Keratinocyte (primary cell): Measurements from ENCODE around the gene POMT1. TPM values are rescaled to one million over a fixed set of nuclear protein-coding genes. Genes with fewer than 3 reads are reported as not detected.

ENCODE experiments used
- DNase-seq: peaks from one replicate; pipeline ENCODE4 v3.0.0-alpha.2; 2011; ENCODE audit warnings: low read depth, missing footprints, low spot score
- FAIRE-seq: peaks from 2 replicates; lab custom pipeline; 2011; peaks lifted over from hg19 to GRCh38; lab: Jason Lieb, UNC
- H2AFZ ChIP-seq: 2 replicates; pipeline ENCODE4 v1.6.0; 2012; ENCODE audit warnings: low read length, control low read depth, inconsistent platforms; ENCODE audit not compliant: control insufficient read depth
- H3K27ac ChIP-seq: 2 replicates; pipeline ENCODE4 v1.5.1; 2011; ENCODE audit warnings: low read length; ENCODE audit not compliant: control insufficient read depth, insufficient read depth
- H3K27me3 ChIP-seq: 3 replicates; pipeline ENCODE4 v1.6.0; 2011; ENCODE audit warnings: low read length; ENCODE audit not compliant: control insufficient read depth, insufficient read depth; ENCODE audit errors: extremely low read depth
- H3K36me3 ChIP-seq, 2 experiments: 2 replicates in 1 of 2; 3 replicates in 1 of 2; pipeline ENCODE4 v1.5.1; 2011; ENCODE audit warnings: low read length in 2 of 2, mild to moderate bottlenecking in 1 of 2; ENCODE audit not compliant: control insufficient read depth in 2 of 2, insufficient read depth in 2 of 2; ENCODE audit errors: extremely low read depth in 1 of 2
- H3K4me1 ChIP-seq: 3 replicates; pipeline ENCODE4 v1.5.1; 2011; ENCODE audit warnings: low read length; ENCODE audit not compliant: control insufficient read depth, insufficient read depth; ENCODE audit errors: extremely low read depth
- H3K4me2 ChIP-seq: 3 replicates; pipeline ENCODE4 v1.6.0; 2011; ENCODE audit warnings: low read depth, low read length; ENCODE audit not compliant: control insufficient read depth, insufficient read depth; ENCODE audit errors: extremely low read depth
- H3K4me3 ChIP-seq, 3 experiments: fragments of 200-600 bp in 1 of 3; sonication (generic) in 1 of 3; 2 replicates in 2 of 3; 3 replicates in 1 of 3; pipeline ENCODE4 v1.5.1; 2011 to 2016; ENCODE audit warnings: low read length in 3 of 3, mild to moderate bottlenecking in 3 of 3, control low read depth in 2 of 3, inconsistent platforms in 1 of 3, low read depth in 1 of 3, mixed read lengths in 1 of 3, mixed run types in 1 of 3, moderate library complexity in 1 of 3; ENCODE audit not compliant: control insufficient read depth in 2 of 3, insufficient read depth in 2 of 3; ENCODE audit errors: extremely low read depth in 1 of 3
- H3K79me2 ChIP-seq: 2 replicates; pipeline ENCODE4 v1.6.0; 2012; ENCODE audit warnings: low read length; ENCODE audit not compliant: control insufficient read depth, insufficient read depth
- H3K9ac ChIP-seq: 3 replicates; pipeline ENCODE4 v1.6.0; 2011; ENCODE audit warnings: low read length; ENCODE audit not compliant: control insufficient read depth, insufficient read depth; ENCODE audit errors: extremely low read depth
- H3K9me1 ChIP-seq: 3 replicates; pipeline ENCODE4 v1.6.0; 2011; ENCODE audit warnings: low read length; ENCODE audit not compliant: control insufficient read depth, insufficient read depth; ENCODE audit errors: extremely low read depth
- H3K9me3 ChIP-seq: 2 replicates; pipeline ENCODE4 v1.5.1; 2012; ENCODE audit warnings: low read depth, low read length; ENCODE audit not compliant: control insufficient read depth
- H4K20me1 ChIP-seq: 3 replicates; pipeline ENCODE4 v1.6.0; 2011; ENCODE audit warnings: low read length; ENCODE audit not compliant: control insufficient read depth, insufficient read depth; ENCODE audit errors: extremely low read depth
- EZH2 ChIP-seq: IDR thresholded peaks from one replicate; pipeline ENCODE4 v1.6.1; 2012; ENCODE audit warnings: inconsistent platforms, mild to moderate bottlenecking, low read length, moderate library complexity
- dilution Hi-C: fragments of 300-500 bp; cut with MboI; formaldehyde crosslinking; loops from one replicate; pipeline ENCODE4 v1.7.0; 2020; ENCODE audit warnings: low sequenced_read_pairs; ENCODE audit not compliant: extremely low pct_ligation_motif_present
- polyA plus RNA-seq, 5 experiments: library from polyadenylated mRNA; depleted of rRNA in 3 of 5; stranded (reverse) in 3 of 5; stranded (forward) in 1 of 5; unstranded in 1 of 5; fragments of >200 nt; gene quantifications; 1 replicate in 1 of 5; 2 replicates in 3 of 5; 3 replicates in 1 of 5; pipeline versions ENCODE4 v1.2.1 to v1.2.3, GENCODE V29; 2011 to 2012; ENCODE audit warnings: missing spikeins in 2 of 5, low read depth in 1 of 5, low replicate concordance in 1 of 5
- TF ChIP-seq, protein P1 (sequence below), 3 experiments: IDR thresholded peaks in 1 of 3; conservative IDR thresholded peaks in 1 of 3; optimal IDR thresholded peaks in 1 of 3; 2 replicates in 2 of 3; 3 replicates in 1 of 3; pipeline versions ENCODE3 to v1.5.1; 2011; ENCODE audit warnings: low read length in 3 of 3, mild to moderate bottlenecking in 3 of 3, moderate library complexity in 2 of 3, control low read depth in 1 of 3, inconsistent platforms in 1 of 3; ENCODE audit not compliant: insufficient read depth in 2 of 3; ENCODE audit errors: extremely low read depth in 1 of 3

Gene POMT1
- polyA plus RNA-seq, 1 donor (not counting 4 experiments of a cell fraction or from before 2014, with no cell fraction given): 10.3 TPM

DNA sequence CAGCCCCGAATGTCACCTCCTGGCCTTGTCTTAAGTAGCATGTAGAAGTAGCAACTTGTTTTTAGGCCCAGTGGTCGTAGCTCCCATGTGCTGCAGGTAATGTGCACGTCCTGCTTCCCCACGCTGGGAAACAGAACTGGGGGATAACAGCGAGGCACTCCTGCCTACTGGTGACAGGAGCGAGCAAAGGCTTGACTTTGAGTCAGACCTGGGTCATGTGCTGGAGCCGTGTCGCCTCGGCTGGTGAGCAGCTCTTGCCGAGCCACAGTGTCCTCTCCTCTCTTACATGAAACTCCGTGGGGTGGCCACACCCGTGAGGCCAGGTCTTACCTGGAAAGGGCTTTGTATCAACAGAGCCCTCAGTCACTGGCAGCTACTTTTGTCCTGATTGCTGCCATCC, 17.5 kb upstream of the POMT1 start:
- TF ChIP-seq, protein P1, sequence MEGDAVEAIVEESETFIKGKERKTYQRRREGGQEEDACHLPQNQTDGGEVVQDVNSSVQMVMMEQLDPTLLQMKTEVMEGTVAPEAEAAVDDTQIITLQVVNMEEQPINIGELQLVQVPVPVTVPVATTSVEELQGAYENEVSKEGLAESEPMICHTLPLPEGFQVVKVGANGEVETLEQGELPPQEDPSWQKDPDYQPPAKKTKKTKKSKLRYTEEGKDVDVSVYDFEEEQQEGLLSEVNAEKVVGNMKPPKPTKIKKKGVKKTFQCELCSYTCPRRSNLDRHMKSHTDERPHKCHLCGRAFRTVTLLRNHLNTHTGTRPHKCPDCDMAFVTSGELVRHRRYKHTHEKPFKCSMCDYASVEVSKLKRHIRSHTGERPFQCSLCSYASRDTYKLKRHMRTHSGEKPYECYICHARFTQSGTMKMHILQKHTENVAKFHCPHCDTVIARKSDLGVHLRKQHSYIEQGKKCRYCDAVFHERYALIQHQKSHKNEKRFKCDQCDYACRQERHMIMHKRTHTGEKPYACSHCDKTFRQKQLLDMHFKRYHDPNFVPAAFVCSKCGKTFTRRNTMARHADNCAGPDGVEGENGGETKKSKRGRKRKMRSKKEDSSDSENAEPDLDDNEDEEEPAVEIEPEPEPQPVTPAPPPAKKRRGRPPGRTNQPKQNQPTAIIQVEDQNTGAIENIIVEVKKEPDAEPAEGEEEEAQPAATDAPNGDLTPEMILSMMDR (optimal IDR thresholded peaks at IDR 0.05 in 1 of 3, IDR thresholded peaks at IDR 0.05 in 1 of 3, conservative IDR thresholded peaks at IDR 0.05 in 1 of 3; ENCODE audit: extremely low read depth in 1 of 3, insufficient read depth in 2 of 3, low read length in 3 of 3): no peak
- TF ChIP-seq EZH2: no peak
- dilution Hi-C loops: no loop called here
- Histone ChIP-seq H3K9me3 (no peaks in the 10 kb centered on the region), H3K36me3 (peaks cover 73 to 74% of the 10 kb centered on the region in 2 experiments), H2AFZ (no peak overlapping the region), H3K27ac (no peak overlapping the region), H3K4me3 (no peak overlapping the region), H3K9me1 (no peaks in the 10 kb centered on the region), H3K4me1 (peaks cover under 1% of the 10 kb centered on the region), H3K27me3 (no peaks in the 10 kb centered on the region), H3K9ac (no peak overlapping the region), H3K79me2 (peaks cover 2% of the 10 kb centered on the region), H4K20me1 (peaks cover 3% of the 10 kb centered on the region), H3K4me2 (no peak overlapping the region)
- DNase-seq (no peak), FAIRE-seq (no peak)

DNA sequence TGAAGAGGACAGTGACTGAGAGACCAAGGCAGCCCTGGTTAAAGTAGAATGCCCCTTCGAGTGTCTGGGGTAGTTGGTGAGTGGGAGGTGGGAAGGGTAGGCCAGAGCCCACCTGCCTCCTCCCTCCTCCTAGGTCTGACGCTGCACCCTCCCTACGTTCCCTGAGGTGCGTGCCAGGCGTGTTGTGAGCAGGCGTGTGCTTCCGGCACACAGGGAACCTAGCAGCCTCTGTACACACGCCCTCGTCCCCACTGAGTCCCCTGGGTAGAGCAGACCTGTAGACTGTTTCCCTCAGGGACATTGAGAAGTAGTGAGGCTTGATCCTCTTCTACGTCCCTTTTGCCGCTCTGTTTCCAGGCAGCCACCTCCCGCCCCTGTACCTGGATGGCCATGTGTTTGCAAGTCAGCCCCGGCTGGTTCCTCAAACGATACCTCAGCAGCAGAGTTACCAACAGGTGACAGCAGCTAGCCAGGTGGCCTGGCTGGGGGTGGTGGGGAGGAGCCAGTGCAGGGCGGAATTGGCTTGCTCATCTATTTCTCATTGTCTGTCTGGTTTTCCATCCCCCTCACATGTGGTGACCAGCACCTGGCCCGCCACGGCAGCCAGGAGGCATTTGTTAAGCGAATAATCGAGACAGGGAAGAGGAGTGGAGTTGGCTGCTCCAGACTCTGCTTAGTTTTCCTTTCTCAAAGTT, 16.8 kb upstream of the POMT1 start:
- H3K79me2 ChIP-seq: peaks cover 2% of the 10 kb centered on the region
- H3K27me3 ChIP-seq: no peaks in the 10 kb centered on the region
- no peak overlapping the region for H3K4me2 ChIP-seq
- peaks cover 3% of the 10 kb centered on the region for H4K20me1 ChIP-seq
- H3K4me1 ChIP-seq: no peaks in the 10 kb centered on the region
- dilution Hi-C loops: no loop called here
- no peak overlapping the region for H3K27ac ChIP-seq
- FAIRE-seq: no peak
- DNase-seq: no peak
- no peaks in the 10 kb centered on the region for H3K9me3 ChIP-seq
- TF ChIP-seq, protein P1 (optimal IDR thresholded peaks at IDR 0.05 in 1 of 3, IDR thresholded peaks at IDR 0.05 in 1 of 3, conservative IDR thresholded peaks at IDR 0.05 in 1 of 3; ENCODE audit: extremely low read depth in 1 of 3, insufficient read depth in 2 of 3, low read length in 3 of 3): no peak
- TF ChIP-seq EZH2: no peak
- no peak overlapping the region for H3K9ac ChIP-seq
- H3K4me3 ChIP-seq: no peak overlapping the region
- H3K36me3 ChIP-seq: peaks cover 74 to 79% of the 10 kb centered on the region in 2 experiments
- no peak overlapping the region for H2AFZ ChIP-seq
- no peaks in the 10 kb centered on the region for H3K9me1 ChIP-seq
